ENCODE results near the gene ZNF385C.

The ZNF385C gene

DNA sequence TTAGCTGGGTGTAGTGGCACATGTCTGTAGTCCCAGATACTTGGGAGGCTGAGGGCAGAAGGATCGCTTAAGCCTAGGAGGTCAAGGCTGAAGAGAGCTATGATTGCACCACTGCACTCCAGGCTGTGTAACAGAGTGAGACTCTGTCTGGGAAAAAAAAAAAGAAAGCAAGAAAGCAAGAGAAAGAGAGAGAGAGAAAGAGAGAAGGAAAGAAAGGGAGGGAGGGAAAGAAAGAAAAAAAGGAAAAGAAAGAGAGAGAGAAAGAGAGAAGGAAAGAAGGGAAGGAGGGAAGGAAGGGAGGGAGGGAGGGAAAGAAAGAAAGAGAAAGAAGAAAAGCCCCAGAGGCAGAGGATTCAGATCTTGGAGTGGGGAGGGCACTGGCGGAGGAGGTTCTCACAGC is 7.7 kb upstream of the ZNF385C start:
- DNase-seq: no peak

GRCh38 chr17:42104264-42104663 is 6.0 kb upstream of the ZNF385C start:
- DNase-seq: no peak

DNA sequence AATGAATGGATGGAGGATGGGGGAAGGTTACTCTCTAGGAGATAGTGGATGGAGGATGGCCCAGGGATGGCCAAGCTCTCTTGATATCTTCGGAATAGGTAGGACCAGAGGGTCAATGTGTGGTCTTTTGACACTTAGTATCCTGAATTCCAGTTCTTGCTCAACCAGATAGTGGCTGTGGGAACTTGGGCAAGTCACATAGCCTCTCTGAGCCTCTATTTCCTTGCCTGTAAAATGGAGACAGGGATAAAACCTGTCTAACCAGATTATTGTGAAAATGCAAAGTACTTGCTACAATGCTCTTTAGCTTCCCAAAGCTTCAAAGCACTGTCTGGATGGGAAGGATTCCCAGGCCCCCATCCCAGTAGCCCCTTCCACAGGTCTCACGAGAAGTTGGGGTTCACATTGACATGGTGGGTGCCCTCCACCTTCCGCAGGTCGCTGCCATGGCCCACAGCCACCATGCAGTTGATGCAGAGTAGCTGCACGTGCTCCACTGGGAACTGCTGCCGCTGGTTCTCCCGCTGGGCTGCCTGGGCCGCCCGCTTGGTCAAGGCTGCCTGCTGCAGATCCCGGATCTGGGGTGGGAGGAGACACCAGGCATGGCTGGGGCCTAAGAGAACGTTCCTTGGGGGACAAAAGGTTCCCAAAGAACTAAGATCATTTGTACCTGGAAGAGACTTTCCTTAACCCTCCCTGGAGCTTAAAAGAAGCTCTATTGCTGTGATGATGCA is 5.1 kb upstream of the ZNF385C start:
- no peak for DNase-seq

DNA sequence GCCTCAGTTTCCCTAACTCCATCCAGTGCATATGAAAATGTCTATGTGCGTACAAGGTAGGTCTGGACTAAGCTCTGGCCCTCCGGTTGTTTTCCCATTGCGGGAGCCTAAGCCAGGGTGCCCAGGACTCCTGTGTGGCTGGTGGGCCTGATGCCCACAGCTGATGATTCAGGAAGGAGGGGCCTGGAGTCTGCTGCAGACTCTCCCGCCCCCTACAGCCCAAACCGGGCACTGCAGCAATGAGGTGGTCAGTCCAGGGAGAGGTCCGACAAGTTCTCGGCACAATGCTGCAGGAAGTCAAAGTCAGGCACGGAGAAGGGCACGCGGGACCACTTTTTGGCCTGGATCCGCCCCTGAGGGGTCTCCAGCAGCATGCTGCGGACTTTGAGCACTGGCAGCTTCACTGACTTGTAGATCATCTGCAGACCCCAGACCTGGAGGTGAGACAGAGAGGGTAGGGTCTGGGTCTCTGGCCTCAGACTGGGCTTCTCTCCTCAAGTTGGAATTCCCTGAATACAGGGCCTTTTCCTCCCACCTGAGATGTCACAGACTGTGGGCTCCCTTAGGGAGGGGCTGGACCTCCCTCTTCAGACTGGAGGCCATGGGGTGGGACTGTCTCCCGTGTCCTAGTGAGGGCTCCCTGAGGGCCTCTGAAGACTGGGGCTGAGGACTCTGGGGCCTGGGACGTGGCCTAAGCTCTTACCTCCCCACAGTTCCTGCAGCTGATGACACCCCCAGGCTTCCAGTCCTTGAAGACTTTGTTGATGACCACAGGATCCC is 3.4 kb upstream of the ZNF385C start:
- DNase-seq: peak; percentile 51

DNA sequence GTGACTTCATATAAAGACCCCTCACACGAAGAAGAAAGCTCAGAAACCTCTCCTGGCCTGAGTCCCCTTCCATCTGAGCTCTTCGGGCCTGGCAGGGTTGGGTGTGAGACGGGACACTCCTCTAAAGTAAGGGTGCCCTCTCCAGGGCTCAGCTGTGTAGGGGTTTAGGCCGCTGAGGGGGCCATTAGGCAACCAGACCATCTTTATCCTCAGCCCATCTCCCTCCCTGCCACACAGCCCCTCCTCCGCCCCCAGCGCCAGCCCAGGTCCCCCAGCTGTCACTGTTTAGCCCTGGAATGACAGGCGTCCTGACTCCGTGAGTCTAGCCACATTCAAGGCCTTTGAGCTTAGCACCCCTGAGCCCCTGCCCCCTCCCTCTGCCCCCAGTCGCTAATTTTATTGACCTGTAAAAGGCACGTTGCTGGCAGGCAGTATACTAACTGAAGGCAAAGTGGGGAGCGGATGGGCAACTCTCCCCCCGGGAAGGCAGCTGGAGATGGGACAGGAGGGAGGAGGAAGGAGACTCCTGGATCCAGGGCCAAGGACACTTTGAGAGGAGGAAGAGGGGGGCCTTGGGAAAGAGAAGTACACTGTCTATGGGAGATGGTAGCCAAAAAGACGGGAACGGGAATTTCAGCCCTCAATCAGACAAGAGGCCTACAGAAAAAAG is 592 bp upstream of the ZNF385C start:
- DNase-seq: no peak

- no peak for DNase-seq
Measured at GRCh38 chr17:42096360-42097111, 1.7 kb downstream of the ZNF385C start.

DNA sequence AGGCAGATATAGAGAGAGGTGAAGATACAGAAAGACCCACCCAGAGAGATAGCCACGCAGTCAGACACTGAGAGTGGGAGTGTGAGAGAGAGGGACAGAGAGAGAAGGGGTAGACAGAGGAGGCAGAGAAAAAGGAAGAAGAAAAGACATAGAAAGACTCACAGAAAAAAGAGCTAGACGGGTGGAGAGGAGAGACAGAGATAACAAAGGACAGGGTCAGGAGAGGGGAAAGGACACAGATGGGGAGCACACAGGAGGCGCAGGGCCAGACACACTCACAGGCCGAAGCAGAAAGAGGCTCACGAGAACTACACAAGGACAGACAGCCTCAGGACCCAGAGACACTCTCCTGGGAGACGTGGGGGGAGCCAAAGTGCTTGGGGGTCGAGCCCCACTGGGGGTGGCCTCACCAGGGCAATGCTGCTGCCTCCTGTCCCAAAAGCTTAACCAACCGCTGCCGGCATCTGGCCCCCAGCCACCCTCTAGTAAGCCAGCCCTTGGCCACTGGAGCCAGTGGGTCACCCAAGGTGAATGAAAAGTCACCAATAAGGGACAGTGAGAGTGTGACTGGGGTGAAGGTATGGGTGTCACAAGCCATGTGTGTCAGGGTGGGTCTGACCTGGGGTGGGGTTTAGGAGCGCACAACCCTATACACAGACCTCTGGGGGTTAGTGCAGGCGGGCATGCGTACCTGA is 3.8 kb downstream of the ZNF385C start:
- no peak for DNase-seq

DNA sequence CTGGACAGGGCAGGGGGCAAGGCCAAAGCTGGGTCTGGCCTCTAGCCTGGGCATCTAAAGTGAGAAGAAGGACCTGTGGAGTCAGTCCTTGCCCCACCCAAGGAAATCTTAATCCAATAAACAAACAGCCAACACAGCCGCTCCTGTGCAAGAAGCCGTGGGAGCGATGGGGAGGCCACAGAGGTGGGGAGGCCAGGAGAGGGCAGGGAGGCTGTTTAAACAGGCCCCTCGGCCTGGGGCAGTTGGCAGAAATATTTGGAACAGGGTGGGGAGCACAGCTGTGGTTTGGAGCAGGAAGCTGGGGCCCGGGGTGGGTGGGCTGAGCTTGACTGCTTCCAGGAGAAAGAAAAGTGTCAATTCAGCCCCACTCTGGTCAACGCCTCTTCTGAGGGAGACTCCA is 5.3 kb downstream of the ZNF385C start:
- no peak for DNase-seq

DNA sequence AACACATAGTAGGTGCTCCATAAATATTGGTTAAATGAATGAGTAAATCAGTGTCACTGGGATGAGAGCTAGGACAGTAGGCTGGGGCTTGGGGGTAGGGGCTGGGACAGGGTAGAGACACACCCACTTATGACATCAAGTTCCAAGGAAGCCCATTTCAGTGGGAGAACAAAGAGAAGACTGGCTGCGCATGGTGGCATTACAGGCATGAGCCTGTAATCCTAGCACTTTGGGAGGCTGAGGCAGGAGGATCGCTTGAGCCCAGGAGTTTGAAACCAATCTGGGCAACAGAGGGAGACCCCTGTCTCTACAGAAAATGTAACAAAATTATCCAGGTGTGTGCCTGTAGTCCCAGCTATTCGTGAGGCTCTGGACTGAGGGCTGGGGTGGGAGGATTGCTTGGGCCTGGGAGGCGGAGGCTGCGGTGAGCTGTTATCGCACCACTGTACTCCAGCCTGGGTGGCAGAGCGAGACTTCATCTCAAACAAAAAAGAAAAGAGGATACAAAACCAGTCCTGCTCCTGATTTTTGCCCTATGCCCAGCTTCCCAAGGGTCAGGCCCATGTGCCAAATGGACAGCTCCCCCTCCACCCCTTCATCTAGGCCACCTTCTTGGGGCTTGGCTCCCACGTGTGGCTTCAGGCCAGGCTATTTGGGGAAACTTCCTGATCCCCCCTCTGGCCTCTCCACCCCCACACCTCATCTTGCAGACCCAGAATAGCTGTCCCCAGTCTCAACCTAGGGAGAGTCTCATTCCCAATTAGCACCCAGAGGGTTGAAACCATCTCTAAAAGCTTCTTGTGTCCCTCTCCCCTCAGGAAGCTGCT is 7.1 kb downstream of the ZNF385C start:
- no peak for DNase-seq

DNA sequence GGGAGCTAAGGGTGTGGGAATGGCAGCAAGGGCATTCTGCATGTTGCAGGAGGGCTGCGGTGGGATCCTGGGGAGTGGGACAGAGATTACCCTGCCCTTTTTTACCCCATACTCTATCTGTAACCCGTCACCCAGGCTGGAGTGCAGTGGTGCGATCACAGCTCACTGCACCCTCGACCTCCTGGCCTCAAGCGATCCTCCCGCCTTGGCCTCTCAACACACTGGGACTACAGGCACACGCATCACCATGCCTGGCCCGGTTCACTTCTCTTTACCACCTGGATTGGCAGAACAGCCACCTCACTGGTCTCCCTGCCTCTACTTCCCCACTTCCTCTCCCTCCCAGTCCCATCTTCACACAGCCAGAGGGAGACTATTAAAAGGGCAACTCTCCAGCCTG is 9.5 kb downstream of the ZNF385C start:
- no peak for DNase-seq

- no peak for DNase-seq
Measured at GRCh38 chr17:42087736-42088705, 10.3 kb downstream of the ZNF385C start.

GRCh38 chr17:42087042-42087701 is 11.1 kb downstream of the ZNF385C start:
- no peak for DNase-seq

DNA sequence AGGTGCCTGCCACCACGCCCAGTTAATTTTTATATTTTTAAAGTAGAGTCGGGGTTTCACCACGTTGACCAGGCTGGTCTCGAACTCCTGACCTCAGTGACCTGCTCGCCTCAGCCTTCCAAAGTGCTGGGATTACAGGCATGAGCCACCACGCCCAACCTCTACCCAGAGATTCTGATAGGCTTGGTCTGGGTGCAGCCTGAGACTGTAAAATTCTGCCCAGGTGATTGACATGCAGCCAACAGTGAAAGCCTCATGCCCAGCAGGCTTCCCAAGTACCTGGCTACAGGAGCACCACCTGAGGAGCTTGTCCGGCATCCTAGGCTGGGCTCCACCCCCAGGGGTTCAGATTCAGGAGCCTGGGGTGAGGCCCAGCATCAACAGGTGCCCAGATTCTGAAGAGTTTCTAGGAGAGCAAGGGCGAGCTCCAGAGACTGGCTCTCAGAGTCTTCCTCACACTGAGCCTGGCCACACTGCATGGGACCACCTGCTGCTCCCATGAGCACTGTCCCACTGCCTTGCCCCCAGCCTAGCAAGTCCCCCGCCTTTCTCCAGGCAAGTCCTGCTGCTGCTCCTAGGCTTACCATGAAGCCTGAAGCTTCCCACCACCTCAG is 16.6 kb downstream of the ZNF385C start:
- no peak for DNase-seq

GRCh38 chr17:42079541-42079940 is 18.7 kb downstream of the ZNF385C start:
- DNase-seq: no peak

- DNase-seq: no peak
Measured at GRCh38 chr17:42078396-42079043, 19.8 kb downstream of the ZNF385C start.

DNA sequence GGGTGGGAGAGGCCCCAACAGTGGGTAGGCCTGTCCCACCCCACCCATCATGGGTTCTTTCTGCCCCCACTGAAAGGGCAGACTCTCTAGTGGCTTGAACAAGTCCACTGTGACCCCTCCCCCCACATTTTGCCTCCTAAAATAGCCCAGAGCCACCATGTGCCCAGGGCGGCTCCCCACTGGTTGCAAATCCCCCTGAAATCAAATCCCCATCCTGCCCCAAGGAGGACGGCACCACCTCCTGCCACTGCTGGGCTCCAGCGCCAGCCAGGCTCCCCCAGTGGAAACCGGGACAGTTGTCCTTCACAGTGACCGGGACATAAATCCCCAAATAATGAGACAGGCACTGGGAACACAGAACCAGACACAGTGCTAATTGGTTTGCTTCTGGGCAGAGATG is 20.5 kb downstream of the ZNF385C start:
- no peak for DNase-seq

- no peak for DNase-seq
Measured at GRCh38 chr17:42076797-42077559, 21.3 kb downstream of the ZNF385C start.

DNA sequence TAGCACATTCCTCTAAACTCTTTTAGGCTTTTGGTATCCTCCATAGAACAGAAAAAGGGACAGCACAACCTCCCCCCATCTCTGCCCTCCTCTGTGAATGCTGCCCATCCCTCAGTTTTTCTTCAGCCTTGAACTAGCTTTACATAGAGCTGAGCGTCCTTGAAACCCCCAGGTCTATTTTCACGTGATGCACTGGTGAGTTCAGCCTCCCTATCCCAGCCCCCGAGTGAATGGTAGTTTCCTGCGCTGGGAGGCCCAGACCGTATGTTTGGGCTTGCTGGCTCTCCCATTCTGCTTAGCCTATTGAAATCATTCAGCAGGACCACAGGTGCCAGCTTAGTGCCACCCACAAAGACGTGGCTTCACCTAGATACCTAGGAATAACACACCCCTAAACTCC is 22.5 kb downstream of the ZNF385C start:
- DNase-seq: no peak
